Uterus (tissue), 4 donors: ENCODE measurements around the gene PREB. TPM values are rescaled to one million over a fixed set of nuclear protein-coding genes. Genes with fewer than 3 reads are reported as not detected.

Experiments used
- DNase-seq, 2 donors: peaks; one replicate each; pipeline ENCODE4 v3.0.0-alpha.2; 2019 to 2020
- H3K27ac ChIP-seq, 2 donors: fragments of 200-600 bp; sonication (generic); 1 replicate in 1 of 2; 2 replicates in 1 of 2; pipeline ENCODE4 v1.5.1; 2016 to 2018
- H3K27me3 ChIP-seq, 2 donors: fragments of 200-600 bp; sonication (generic); one replicate each; pipeline ENCODE4 v1.5.1; 2018 to 2019; ENCODE audit warnings: control low read depth in 1 of 2
- H3K36me3 ChIP-seq, 2 donors: fragments of 200-600 bp; sonication (generic); one replicate each; pipeline ENCODE4 v1.5.1; 2019; ENCODE audit warnings: control low read depth in 1 of 2
- H3K4me1 ChIP-seq, 2 donors: fragments of 200-600 bp; sonication (generic); one replicate each; pipeline ENCODE4 v1.5.1; 2018 to 2019; ENCODE audit warnings: control low read depth in 1 of 2
- H3K4me3 ChIP-seq, 2 donors: fragments of 200-600 bp; sonication (generic); 1 replicate in 1 of 2; 2 replicates in 1 of 2; pipeline ENCODE4 v1.5.1; 2018 to 2019; ENCODE audit warnings: mild to moderate bottlenecking in 1 of 2
- H3K9me3 ChIP-seq, 2 donors: fragments of 200-600 bp; sonication (generic); one replicate each; pipeline ENCODE4 v1.5.1; 2019; ENCODE audit warnings: control low read depth in 1 of 2
- CTCF ChIP-seq, 4 experiments: fragments of 200-600 bp in 2 of 4; fragments of 450-650 bp in 2 of 4; sonication (generic) in 2 of 4; IDR thresholded peaks; one replicate each; pipeline ENCODE4 v1.5.1; 2016 to 2019; ENCODE audit warnings: antibody characterized with exemption in 4 of 4, mild to moderate bottlenecking in 2 of 4, moderate library complexity in 1 of 4
- POLR2A ChIP-seq, 2 donors: fragments of 450-650 bp; IDR thresholded peaks; one replicate each; pipeline ENCODE4 v1.6.1; 2016; ENCODE audit warnings: antibody characterized with exemption in 2 of 2, mild to moderate bottlenecking in 1 of 2, moderate library complexity in 1 of 2
- intact Hi-C: fragments of 100-400 bp; cut with DNase I; formaldehyde crosslinking; loops from one replicate; pipeline ENCODE4 v1.15.1; 2023; ENCODE audit warnings: low total_unique reads
- total RNA-seq, 4 donors: library from RNA; depleted of rRNA in 3 of 4; stranded (reverse); fragments of >200 nt in 3 of 4; gene quantifications; one replicate each; pipeline versions ENCODE4 v1.1.0 to v1.2.4, GENCODE V29; 2014 to 2023
- donor health status: DM: yes; HTN: yes; CAD: no.

PREB gene
- total RNA-seq, 4 donors from 2014 or later: 37.7 to 91.0 (median 62.9) TPM

GRCh38 chr2:27089111-27089954 lies 45.1 kb downstream of the PREB start:
- no peak overlapping the region for H3K27ac ChIP-seq
- H3K4me1 ChIP-seq: peaks cover 0 to 12% of the 10 kb centered on the region in 2 donors
- H3K9me3 ChIP-seq: no peaks in the 10 kb centered on the region
- no peaks in the 10 kb centered on the region for H3K36me3 ChIP-seq
- DNase-seq: no peak
- H3K27me3 ChIP-seq: no peaks in the 10 kb centered on the region
- intact Hi-C loops: no loop called here
- no peak for TF ChIP-seq CTCF (IDR thresholded peaks at IDR 0.05)
- TF ChIP-seq POLR2A (IDR thresholded peaks at IDR 0.05): no peak
- no peak overlapping the region for H3K4me3 ChIP-seq

GRCh38 chr2:27088634-27089033 lies 45.8 kb downstream of the PREB start:
- H3K27me3 ChIP-seq: no peaks in the 10 kb centered on the region
- intact Hi-C loops: no loop called here
- no peak for TF ChIP-seq CTCF (IDR thresholded peaks at IDR 0.05)
- no peak for TF ChIP-seq POLR2A (IDR thresholded peaks at IDR 0.05)
- H3K36me3 ChIP-seq: no peaks in the 10 kb centered on the region
- H3K9me3 ChIP-seq: no peaks in the 10 kb centered on the region
- DNase-seq: no peak
- no peak overlapping the region for H3K4me3 ChIP-seq
- peaks cover 0 to 12% of the 10 kb centered on the region in 2 donors for H3K4me1 ChIP-seq
- H3K27ac ChIP-seq: no peak overlapping the region

- intact Hi-C loops: no loop called here
- Histone ChIP-seq H3K4me3 (no peak overlapping the region), H3K4me1 (peaks cover 0 to 12% of the 10 kb centered on the region in 2 donors), H3K9me3 (no peaks in the 10 kb centered on the region), H3K36me3 (no peaks in the 10 kb centered on the region), H3K27ac (no peak overlapping the region), H3K27me3 (no peaks in the 10 kb centered on the region)
- no peak for DNase-seq
- TF ChIP-seq CTCF (IDR thresholded peaks at IDR 0.05) (no peak), POLR2A (IDR thresholded peaks at IDR 0.05) (no peak)
Observed at GRCh38 chr2:27087823-27088410, 46.5 kb downstream of the PREB start.

GRCh38 chr2:27086724-27087593 lies 47.5 kb downstream of the PREB start, which contains the start of gene KHK:
KHK (plus strand) TSS chr2:27086772; CDS start chr2:27087260, 488 bp downstream.
- peak; percentile 66 to 73 for DNase-seq
- H3K27ac ChIP-seq: peak within 1 kb of the TSS; percentile 82 to 85
- H3K9me3 ChIP-seq: no peaks in the 10 kb centered on the region
- TF ChIP-seq POLR2A (IDR thresholded peaks at IDR 0.05): no peak
- no peak for TF ChIP-seq CTCF (IDR thresholded peaks at IDR 0.05)
- no peaks in the 10 kb centered on the region for H3K36me3 ChIP-seq
- H3K27me3 ChIP-seq: no peaks in the 10 kb centered on the region
- intact Hi-C loops: no loop called here
- peaks cover 0 to 20% of the 10 kb centered on the region in 2 donors for H3K4me1 ChIP-seq
- H3K4me3 ChIP-seq: peak within 1 kb of the TSS; percentile 48 to 62
